Esophagus muscularis mucosa (tissue), 4 donors: ENCODE measurements around the gene RNF26. TPM values are rescaled to one million over a fixed set of nuclear protein-coding genes. Genes with fewer than 3 reads are reported as not detected.

ENCODE experiments used
- DNase-seq: peaks from one replicate; pipeline ENCODE4 v3.0.0-alpha.2; 2017; ENCODE audit errors: extremely low spot score
- H3K27ac ChIP-seq, 4 donors: fragments of 200-600 bp; sonication (generic); replicated peaks in 1 of 4; 1 replicate in 3 of 4; 2 replicates in 1 of 4; pipeline ENCODE4 v1.5.1; 2016 to 2019; ENCODE audit warnings: mild to moderate bottlenecking in 1 of 4
- H3K27me3 ChIP-seq, 4 donors: fragments of 200-600 bp; sonication (generic); one replicate each; pipeline versions ENCODE4 v1.5.1 to v1.6.0; 2016 to 2019
- H3K36me3 ChIP-seq, 4 donors: fragments of 200-600 bp; sonication (generic); one replicate each; pipeline ENCODE4 v1.5.1; 2016 to 2019
- H3K4me1 ChIP-seq, 4 donors: fragments of 200-600 bp; sonication (generic); one replicate each; pipeline ENCODE4 v1.5.1; 2016 to 2019
- H3K4me3 ChIP-seq, 4 donors: fragments of 200-600 bp; sonication (generic); 1 replicate in 2 of 4; 2 replicates in 2 of 4; pipeline ENCODE4 v1.5.1; 2016 to 2019; ENCODE audit warnings: mild to moderate bottlenecking in 4 of 4, moderate library complexity in 1 of 4
- H3K9me3 ChIP-seq, 4 donors: fragments of 200-600 bp; sonication (generic); 1 replicate in 3 of 4; 2 replicates in 1 of 4; pipeline ENCODE4 v1.5.1; 2016 to 2019
- EP300 ChIP-seq: sonication (generic); formaldehyde crosslinking; IDR thresholded peaks from one replicate; pipeline ENCODE4 v1.6.1; 2017; ENCODE audit warnings: antibody characterized with exemption
- POLR2A ChIP-seq: fragments of 450-650 bp; IDR thresholded peaks from one replicate; pipeline ENCODE4 v1.6.1; 2017; ENCODE audit warnings: antibody characterized with exemption, moderate library complexity, mild to moderate bottlenecking, low read depth
- POLR2AphosphoS5 ChIP-seq, 2 donors: sonication (generic); formaldehyde crosslinking; IDR thresholded peaks; one replicate each; pipeline ENCODE4 v1.6.1; 2017; ENCODE audit warnings: antibody characterized with exemption in 2 of 2
- whole genome bisulfite sequencing: methylation state at CpG from one replicate; pipeline ENCODE4 v1.1.5; 2018; 5-methylcytosine and 5-hydroxymethylcytosine counted together
- intact Hi-C: fragments of 100-400 bp; cut with DNase I; formaldehyde crosslinking; loops from one replicate; pipeline ENCODE4 v1.15.1; 2023
- total RNA-seq, 4 donors: library from RNA; depleted of rRNA; stranded (reverse); fragments of >200 nt; gene quantifications; one replicate each; pipeline versions ENCODE4 v1.1.0 to v1.2.1, GENCODE V29; 2016
- TF ChIP-seq, protein P1 (sequence below), 3 experiments: fragments of 200-600 bp in 2 of 3; fragments of 450-650 bp in 1 of 3; sonication (generic) in 2 of 3; IDR thresholded peaks; one replicate each; pipeline ENCODE4 v1.5.1; 2017 to 2019; ENCODE audit warnings: antibody characterized with exemption in 3 of 3, mild to moderate bottlenecking in 2 of 3, moderate library complexity in 1 of 3

Gene RNF26
- total RNA-seq, 4 donors from 2014 or later, result 14.2 to 33.2 (median 20.9) TPM

DNA sequence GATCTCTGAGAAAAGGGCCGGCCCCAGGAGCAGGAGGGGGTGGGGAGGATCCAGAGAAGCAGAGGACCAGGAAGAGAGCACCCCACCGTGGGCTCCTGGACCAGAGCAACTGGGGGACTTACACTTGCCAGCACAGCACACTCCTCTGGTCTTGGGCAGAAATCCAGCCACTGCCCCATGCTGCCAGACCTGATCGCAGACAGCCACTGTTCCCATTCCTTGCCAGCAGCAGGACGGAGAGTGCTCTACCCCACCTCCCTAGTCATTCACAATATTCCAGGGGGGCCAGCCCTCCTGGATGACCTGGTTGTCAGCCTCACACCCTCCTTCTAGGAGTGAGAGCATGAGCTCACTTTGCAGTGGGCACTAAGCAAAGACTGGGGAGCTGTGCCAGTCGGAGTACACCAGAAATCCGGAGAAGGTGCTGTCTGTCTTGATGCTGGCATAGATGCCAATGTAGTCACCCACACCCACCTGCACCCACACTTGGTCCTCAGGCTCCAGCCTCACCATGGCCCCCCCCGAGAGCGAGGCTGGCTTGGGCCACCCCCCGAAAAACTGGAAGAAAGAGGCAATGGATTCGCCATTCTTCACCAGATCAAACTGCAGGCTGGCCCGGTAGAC lies 4.8 kb downstream of the RNF26 start:
- intact Hi-C loops, result no loop called here
- peaks cover 5 to 17% (median 12%) of the 10 kb centered on the region in 4 donors for H3K36me3 ChIP-seq
- H3K9me3 ChIP-seq, result no peaks in the 10 kb centered on the region
- peak overlapping the region; percentile 86 to 90 (median 88) for H3K27ac ChIP-seq
- peak overlapping the region; percentile 59 to 77 (median 70) for H3K4me3 ChIP-seq
- no peaks in the 10 kb centered on the region for H3K27me3 ChIP-seq
- 18% methylated on average over 4 of the region's 11 CpGs for WGBS
- TF ChIP-seq, protein P1, sequence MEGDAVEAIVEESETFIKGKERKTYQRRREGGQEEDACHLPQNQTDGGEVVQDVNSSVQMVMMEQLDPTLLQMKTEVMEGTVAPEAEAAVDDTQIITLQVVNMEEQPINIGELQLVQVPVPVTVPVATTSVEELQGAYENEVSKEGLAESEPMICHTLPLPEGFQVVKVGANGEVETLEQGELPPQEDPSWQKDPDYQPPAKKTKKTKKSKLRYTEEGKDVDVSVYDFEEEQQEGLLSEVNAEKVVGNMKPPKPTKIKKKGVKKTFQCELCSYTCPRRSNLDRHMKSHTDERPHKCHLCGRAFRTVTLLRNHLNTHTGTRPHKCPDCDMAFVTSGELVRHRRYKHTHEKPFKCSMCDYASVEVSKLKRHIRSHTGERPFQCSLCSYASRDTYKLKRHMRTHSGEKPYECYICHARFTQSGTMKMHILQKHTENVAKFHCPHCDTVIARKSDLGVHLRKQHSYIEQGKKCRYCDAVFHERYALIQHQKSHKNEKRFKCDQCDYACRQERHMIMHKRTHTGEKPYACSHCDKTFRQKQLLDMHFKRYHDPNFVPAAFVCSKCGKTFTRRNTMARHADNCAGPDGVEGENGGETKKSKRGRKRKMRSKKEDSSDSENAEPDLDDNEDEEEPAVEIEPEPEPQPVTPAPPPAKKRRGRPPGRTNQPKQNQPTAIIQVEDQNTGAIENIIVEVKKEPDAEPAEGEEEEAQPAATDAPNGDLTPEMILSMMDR (IDR thresholded peaks at IDR 0.05), result no peak
- TF ChIP-seq EP300 (no peak), POLR2AphosphoS5 (IDR thresholded peaks at IDR 0.05) (no peak), POLR2A (no peak)
- H3K4me1 ChIP-seq, result peaks cover 44 to 74% (median 69%) of the 10 kb centered on the region in 4 donors
- no peak for DNase-seq

- Histone ChIP-seq H3K4me1 (peaks cover 44 to 72% (median 67%) of the 10 kb centered on the region in 4 donors), H3K9me3 (no peaks in the 10 kb centered on the region), H3K27ac (peak overlapping the region; percentile 86 to 90 (median 88)), H3K36me3 (peaks cover 5 to 17% (median 12%) of the 10 kb centered on the region in 4 donors), H3K27me3 (no peaks in the 10 kb centered on the region), H3K4me3 (peak overlapping the region; percentile 59 to 77 (median 70))
- intact Hi-C loops, result no loop called here
- DNase-seq, result no peak
- no peak for TF ChIP-seq POLR2A
- TF ChIP-seq, protein P1 (IDR thresholded peaks at IDR 0.05), result peak; percentile 89 to 95 (median 94)
- TF ChIP-seq POLR2AphosphoS5 (IDR thresholded peaks at IDR 0.05), result peak; percentile 52 to 71
- 17% methylated on average over 12 of the region's 86 CpGs for WGBS
These were observed 5.4 kb downstream of the RNF26 start for GRCh38 chr11:119339589-119340334.

- WGBS, result 5% methylated on average over 17 of the region's 53 CpGs
- TF ChIP-seq POLR2AphosphoS5 (IDR thresholded peaks at IDR 0.05), result peak; percentile 73 to 75
- no peak for TF ChIP-seq EP300
- Histone ChIP-seq H3K36me3 (peaks cover 5 to 17% (median 12%) of the 10 kb centered on the region in 4 donors), H3K4me3 (peak within 1 kb of the TSS; percentile 59 to 77 (median 70)), H3K27ac (peak within 1 kb of the TSS; percentile 86 to 90 (median 88)), H3K9me3 (no peaks in the 10 kb centered on the region), H3K27me3 (no peaks in the 10 kb centered on the region), H3K4me1 (peaks cover 36 to 64% (median 59%) of the 10 kb centered on the region in 4 donors)
- DNase-seq, result no peak
- intact Hi-C loops, result no loop called here
These were observed 6.3 kb downstream of the RNF26 start, which contains the start of gene C1QTNF5 for GRCh38 chr11:119340335-119341221. Gene C1QTNF5, minus strand, starts transcription at chr11:119340883. Its CDS starts 486 bp downstream, at chr11:119340397.

GRCh38 chr11:119341222-119342022 lies 7.1 kb downstream of the RNF26 start:
- intact Hi-C loops, result no loop called here
- peak overlapping the region; percentile 86 to 90 (median 88) for H3K27ac ChIP-seq
- H3K9me3 ChIP-seq, result no peaks in the 10 kb centered on the region
- peak overlapping the region; percentile 59 to 77 (median 70) for H3K4me3 ChIP-seq
- DNase-seq, result no peak
- H3K27me3 ChIP-seq, result no peaks in the 10 kb centered on the region
- H3K4me1 ChIP-seq, result peaks cover 33 to 56% (median 52%) of the 10 kb centered on the region in 4 donors
- 56% methylated on average over 10 of the region's 16 CpGs for WGBS
- peaks cover 1 to 9% (median 7%) of the 10 kb centered on the region in 4 donors for H3K36me3 ChIP-seq
- TF ChIP-seq, protein P1 (IDR thresholded peaks at IDR 0.05), result no peak
- TF ChIP-seq POLR2A (no peak), POLR2AphosphoS5 (IDR thresholded peaks at IDR 0.05) (no peak), EP300 (no peak)
